IPS-18a (cell line): ENCODE results near the gene UTRN.

Experiments
- H3K27ac ChIP-seq: one replicate; pipeline ENCODE4 v1.5.1; 2013; ENCODE audit warnings: low read length
- H3K27me3 ChIP-seq: one replicate; pipeline ENCODE4 v1.6.1; 2013; ENCODE audit warnings: mild to moderate bottlenecking, low read length; ENCODE audit not compliant: control insufficient read depth, insufficient read depth
- H3K36me3 ChIP-seq: one replicate; pipeline ENCODE4 v1.6.1; 2013; ENCODE audit warnings: low read depth, low read length; ENCODE audit not compliant: control insufficient read depth
- H3K4me1 ChIP-seq: one replicate; pipeline ENCODE4 v1.6.1; 2013; ENCODE audit warnings: low read depth, low read length; ENCODE audit not compliant: control insufficient read depth
- H3K4me3 ChIP-seq: one replicate; pipeline ENCODE4 v1.5.1; 2013; ENCODE audit warnings: low read length
- H3K9ac ChIP-seq: one replicate; pipeline ENCODE4 v1.6.1; 2013; ENCODE audit warnings: mild to moderate bottlenecking, low read length, moderate library complexity
- H3K9me3 ChIP-seq: one replicate; pipeline ENCODE4 v1.6.1; 2013; ENCODE audit warnings: low read depth, low read length; ENCODE audit not compliant: control insufficient read depth

The UTRN gene

GRCh38 chr6:144298194-144298593, 13.1 kb downstream of the UTRN start:
- Histone ChIP-seq H3K27me3 (no peaks in the 10 kb centered on the region), H3K36me3 (no peaks in the 10 kb centered on the region), H3K4me3 (no peak overlapping the region), H3K4me1 (peaks cover 3% of the 10 kb centered on the region), H3K9ac (no peak overlapping the region), H3K9me3 (no peaks in the 10 kb centered on the region), H3K27ac (no peak overlapping the region)

GRCh38 chr6:144298916-144299315, 13.8 kb downstream of the UTRN start:
- H3K27ac ChIP-seq = no peak overlapping the region
- no peaks in the 10 kb centered on the region for H3K27me3 ChIP-seq

GRCh38 chr6:144302701-144303372, 17.7 kb downstream of the UTRN start:
- no peaks in the 10 kb centered on the region for H3K9me3 ChIP-seq
- no peaks in the 10 kb centered on the region for H3K27me3 ChIP-seq
- no peak overlapping the region for H3K9ac ChIP-seq
- no peak overlapping the region for H3K27ac ChIP-seq
- no peaks in the 10 kb centered on the region for H3K36me3 ChIP-seq
- H3K4me1 ChIP-seq = peaks cover 3% of the 10 kb centered on the region
- no peak overlapping the region for H3K4me3 ChIP-seq

More at GRCh38 chr6:144298916-144299315, 13.8 kb downstream of the UTRN start:
- Histone ChIP-seq H3K9me3 (no peaks in the 10 kb centered on the region), H3K9ac (no peak overlapping the region), H3K4me1 (peaks cover 3% of the 10 kb centered on the region), H3K36me3 (no peaks in the 10 kb centered on the region), H3K4me3 (no peak overlapping the region)

GRCh38 chr6:144304223-144304848, 19.2 kb downstream of the UTRN start:
- H3K4me3 ChIP-seq = no peak overlapping the region
- peaks cover 3% of the 10 kb centered on the region for H3K4me1 ChIP-seq
- H3K27ac ChIP-seq = no peak overlapping the region
- H3K9ac ChIP-seq = no peak overlapping the region
- no peaks in the 10 kb centered on the region for H3K27me3 ChIP-seq
- no peaks in the 10 kb centered on the region for H3K9me3 ChIP-seq
- no peaks in the 10 kb centered on the region for H3K36me3 ChIP-seq

- no peaks in the 10 kb centered on the region for H3K27me3 ChIP-seq
- no peaks in the 10 kb centered on the region for H3K36me3 ChIP-seq
- H3K27ac ChIP-seq = no peak overlapping the region
- no peak overlapping the region for H3K9ac ChIP-seq
- peaks cover 3% of the 10 kb centered on the region for H3K4me1 ChIP-seq
- no peaks in the 10 kb centered on the region for H3K9me3 ChIP-seq
- no peak overlapping the region for H3K4me3 ChIP-seq
These were observed 20.4 kb downstream of the UTRN start for GRCh38 chr6:144305567-144305966.

- H3K4me3 ChIP-seq = no peak overlapping the region
- H3K4me1 ChIP-seq = peaks cover 3% of the 10 kb centered on the region
- H3K9me3 ChIP-seq = no peaks in the 10 kb centered on the region
- H3K36me3 ChIP-seq = no peaks in the 10 kb centered on the region
- no peaks in the 10 kb centered on the region for H3K27me3 ChIP-seq
- H3K27ac ChIP-seq = no peak overlapping the region
- H3K9ac ChIP-seq = no peak overlapping the region
These were observed 20.9 kb downstream of the UTRN start for GRCh38 chr6:144305985-144306384.

GRCh38 chr6:144307880-144308279, 22.7 kb downstream of the UTRN start:
- no peak overlapping the region for H3K27ac ChIP-seq
- no peaks in the 10 kb centered on the region for H3K27me3 ChIP-seq
- H3K9me3 ChIP-seq = no peaks in the 10 kb centered on the region
- H3K4me3 ChIP-seq = no peak overlapping the region
- H3K36me3 ChIP-seq = no peaks in the 10 kb centered on the region
- no peak overlapping the region for H3K9ac ChIP-seq
- peaks cover 2% of the 10 kb centered on the region for H3K4me1 ChIP-seq

GRCh38 chr6:144310765-144311164, 25.6 kb downstream of the UTRN start:
- Histone ChIP-seq H3K36me3 (no peaks in the 10 kb centered on the region), H3K27me3 (no peaks in the 10 kb centered on the region), H3K4me3 (no peak overlapping the region), H3K9ac (no peak overlapping the region), H3K4me1 (no peaks in the 10 kb centered on the region), H3K27ac (no peak overlapping the region), H3K9me3 (no peaks in the 10 kb centered on the region)

GRCh38 chr6:144311361-144311760, 26.2 kb downstream of the UTRN start:
- no peaks in the 10 kb centered on the region for H3K4me1 ChIP-seq
- no peak overlapping the region for H3K4me3 ChIP-seq
- H3K27me3 ChIP-seq = no peaks in the 10 kb centered on the region
- H3K9me3 ChIP-seq = no peaks in the 10 kb centered on the region
- H3K36me3 ChIP-seq = no peaks in the 10 kb centered on the region
- no peak overlapping the region for H3K27ac ChIP-seq
- H3K9ac ChIP-seq = no peak overlapping the region

GRCh38 chr6:144314003-144314485, 28.9 kb downstream of the UTRN start:
- H3K4me3 ChIP-seq = no peak overlapping the region
- no peaks in the 10 kb centered on the region for H3K27me3 ChIP-seq
- no peaks in the 10 kb centered on the region for H3K4me1 ChIP-seq
- H3K9me3 ChIP-seq = no peaks in the 10 kb centered on the region
- no peak overlapping the region for H3K27ac ChIP-seq
- H3K9ac ChIP-seq = no peak overlapping the region
- no peaks in the 10 kb centered on the region for H3K36me3 ChIP-seq

- no peaks in the 10 kb centered on the region for H3K9me3 ChIP-seq
- H3K4me1 ChIP-seq = no peaks in the 10 kb centered on the region
- H3K36me3 ChIP-seq = no peaks in the 10 kb centered on the region
- H3K4me3 ChIP-seq = no peak overlapping the region
- no peaks in the 10 kb centered on the region for H3K27me3 ChIP-seq
- no peak overlapping the region for H3K27ac ChIP-seq
- H3K9ac ChIP-seq = no peak overlapping the region
These were observed 29.4 kb downstream of the UTRN start for GRCh38 chr6:144314562-144314961.
